Hepatocyte (in vitro differentiated cells): ENCODE results near the gene GPR39.

ENCODE experiments used
- CTCF ChIP-seq: fragments of 200-600 bp; sonication (generic); IDR thresholded peaks from 2 replicates; pipeline ENCODE4 v1.5.1; 2016; ENCODE audit warnings: antibody characterized with exemption, mild to moderate bottlenecking; ENCODE audit not compliant: poor library complexity
- EZH2phosphoT487 ChIP-seq: fragments of 200-600 bp; sonication (generic); IDR thresholded peaks from one replicate; pipeline ENCODE4 v1.6.1; 2018; ENCODE audit warnings: antibody characterized with exemption, mild to moderate bottlenecking, low read depth, moderate library complexity; ENCODE audit not compliant: unreplicated experiment, severe bottlenecking

GRCh38 chr2:132567682-132568081 is 151.1 kb downstream of the GPR39 start:
- TF ChIP-seq CTCF, result no peak
- TF ChIP-seq EZH2phosphoT487, result no peak
